ENCODE measurements around the gene MRAS. TPM values are rescaled to one million over a fixed set of nuclear protein-coding genes. Genes with fewer than 3 reads are reported as not detected.
A peak's percentile ranks its signal among the peaks of the same experiment; 100 is the strongest.

Gene MRAS
- total RNA-seq, 2 donors from 2014 or later, result 1.5 TPM; not detected in 1

DNA sequence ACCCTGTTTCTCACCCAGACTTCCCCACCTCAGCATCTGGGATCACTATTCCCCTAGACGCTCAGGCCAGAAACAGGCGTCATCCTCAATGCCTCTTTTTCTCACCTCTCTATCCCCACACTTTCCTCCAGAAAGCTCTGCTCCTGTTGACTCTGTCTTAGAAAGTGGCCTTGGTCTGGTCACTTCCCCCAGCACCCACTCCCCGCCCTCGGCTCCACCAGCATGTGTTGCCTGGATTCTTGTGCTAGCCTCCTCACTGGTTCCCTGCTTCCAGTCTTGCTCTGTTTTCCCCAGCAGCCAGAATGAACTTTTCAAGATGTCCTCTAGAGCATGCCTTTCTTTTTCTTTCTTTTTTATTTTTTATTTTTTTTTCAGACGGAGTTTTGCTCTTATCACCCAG is 46.3 kb downstream of the MRAS start:
- no peak overlapping the region for H3K27ac Mint-ChIP-seq
- no peak for ATAC-seq
- no peaks in the 10 kb centered on the region for H3K9me3 Mint-ChIP-seq
- no peaks in the 10 kb centered on the region for H3K36me3 Mint-ChIP-seq
- no peak for DNase-seq (ENCODE audit: low spot score in 2 of 2)

DNA sequence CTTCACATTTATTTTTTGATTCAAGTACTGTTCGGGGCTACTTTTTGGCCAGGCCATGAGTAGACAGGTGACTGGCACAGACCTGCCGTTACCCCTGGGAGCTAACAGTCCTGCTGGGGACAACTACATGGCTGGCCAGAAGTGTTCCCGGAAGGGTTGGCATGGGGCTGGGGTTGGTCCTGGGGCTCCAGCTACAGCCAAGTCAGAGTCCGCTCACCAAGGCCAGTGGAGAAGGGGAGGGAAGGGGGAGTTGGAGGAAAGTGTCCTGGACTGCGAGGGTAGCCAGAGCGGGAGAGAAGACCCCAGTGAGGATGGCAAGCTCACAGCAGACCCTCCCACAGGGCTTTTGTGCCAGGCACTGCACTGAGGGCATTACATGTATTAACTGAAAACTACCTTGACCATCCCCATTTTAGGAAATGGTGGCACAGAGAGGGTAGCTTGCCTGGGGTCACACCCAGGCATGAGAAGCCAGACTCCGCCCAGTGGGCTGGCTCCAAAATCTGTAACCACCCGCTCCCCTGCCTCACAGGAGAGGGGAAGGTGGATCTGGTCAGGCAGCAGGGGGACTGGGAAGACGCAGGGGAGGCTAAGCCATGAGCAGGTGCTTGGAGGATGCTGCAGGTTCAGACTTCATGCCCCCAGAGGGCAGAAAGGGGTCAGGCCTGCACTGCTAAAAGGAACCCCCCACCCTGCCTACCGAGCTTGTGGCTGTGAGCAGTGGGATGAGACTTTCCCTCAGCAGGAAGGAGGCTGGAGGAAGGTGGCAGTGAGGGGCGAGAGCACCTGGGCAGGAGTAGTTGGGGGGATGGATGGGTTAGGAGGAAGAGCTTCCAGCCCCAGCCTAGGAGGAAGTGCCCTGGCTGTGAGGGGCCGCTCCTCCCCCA is 47.7 kb downstream of the MRAS start:
- DNase-seq (ENCODE audit: low spot score in 2 of 2), result no peak
- no peak for ATAC-seq
- H3K9me3 Mint-ChIP-seq, result no peaks in the 10 kb centered on the region
- no peaks in the 10 kb centered on the region for H3K36me3 Mint-ChIP-seq
- H3K27ac Mint-ChIP-seq, result peak overlapping the region in 1 of 2 donors; percentile 81

DNA sequence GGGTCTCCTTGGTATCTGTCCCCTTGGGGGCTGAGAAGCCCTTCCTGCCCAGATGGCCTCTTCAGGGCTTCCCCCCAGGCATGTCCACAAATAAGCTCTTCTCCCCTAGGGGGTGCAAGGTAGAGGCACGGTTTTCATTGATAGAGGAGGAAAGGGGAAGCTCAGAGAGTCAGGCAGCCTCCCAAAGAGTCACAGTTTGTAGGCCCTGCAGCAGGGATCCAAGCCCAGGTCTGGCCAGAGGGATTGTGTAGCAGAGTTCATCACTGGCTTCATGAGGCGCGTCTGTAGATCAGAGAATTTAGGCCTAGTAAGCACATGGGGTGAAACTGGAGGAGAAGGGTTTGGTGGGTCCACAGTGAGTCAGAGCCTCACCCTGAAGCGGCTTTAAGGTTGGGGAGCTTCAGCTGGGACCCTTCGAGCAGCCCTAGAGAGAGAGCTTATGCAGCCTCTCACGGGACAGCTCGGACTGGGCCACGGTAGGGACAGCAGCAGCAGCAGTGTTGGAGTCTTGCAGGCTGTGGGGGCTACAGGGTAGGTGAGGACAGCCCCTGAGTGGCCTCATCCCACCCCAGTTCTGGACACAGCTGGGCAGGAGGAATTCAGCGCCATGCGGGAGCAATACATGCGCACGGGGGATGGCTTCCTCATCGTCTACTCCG is 48.5 kb downstream of the MRAS start:
- Mint-ChIP-seq H3K36me3 (no peaks in the 10 kb centered on the region), H3K9me3 (no peaks in the 10 kb centered on the region), H3K27ac (peak overlapping the region in 1 of 2 donors; percentile 81)
- DNase-seq (ENCODE audit: low spot score in 2 of 2) (no peak), ATAC-seq (no peak)

DNA sequence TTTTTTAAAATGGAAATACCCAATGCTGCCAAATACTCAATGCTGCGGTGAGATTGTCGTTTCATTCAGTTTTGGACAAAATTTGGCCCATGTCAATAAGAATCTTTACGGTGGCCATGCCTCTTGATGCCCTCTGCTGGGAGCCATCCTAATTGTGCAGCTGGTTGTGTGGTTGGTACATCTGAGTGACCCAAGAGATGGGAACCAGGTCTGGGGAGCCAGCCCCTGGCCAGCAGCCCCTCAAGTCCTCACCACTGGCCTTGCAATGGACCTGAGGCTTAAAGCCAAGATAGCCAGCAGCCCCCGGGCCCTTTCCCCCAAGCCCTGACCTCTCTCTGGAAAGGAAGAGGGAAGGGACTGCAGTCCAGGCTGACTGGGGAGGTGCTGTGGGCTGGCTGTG is 49.6 kb downstream of the MRAS start:
- no peak overlapping the region for H3K27ac Mint-ChIP-seq
- DNase-seq (ENCODE audit: low spot score in 2 of 2) (no peak), ATAC-seq (no peak)
- H3K9me3 Mint-ChIP-seq, result no peaks in the 10 kb centered on the region
- no peaks in the 10 kb centered on the region for H3K36me3 Mint-ChIP-seq

DNA sequence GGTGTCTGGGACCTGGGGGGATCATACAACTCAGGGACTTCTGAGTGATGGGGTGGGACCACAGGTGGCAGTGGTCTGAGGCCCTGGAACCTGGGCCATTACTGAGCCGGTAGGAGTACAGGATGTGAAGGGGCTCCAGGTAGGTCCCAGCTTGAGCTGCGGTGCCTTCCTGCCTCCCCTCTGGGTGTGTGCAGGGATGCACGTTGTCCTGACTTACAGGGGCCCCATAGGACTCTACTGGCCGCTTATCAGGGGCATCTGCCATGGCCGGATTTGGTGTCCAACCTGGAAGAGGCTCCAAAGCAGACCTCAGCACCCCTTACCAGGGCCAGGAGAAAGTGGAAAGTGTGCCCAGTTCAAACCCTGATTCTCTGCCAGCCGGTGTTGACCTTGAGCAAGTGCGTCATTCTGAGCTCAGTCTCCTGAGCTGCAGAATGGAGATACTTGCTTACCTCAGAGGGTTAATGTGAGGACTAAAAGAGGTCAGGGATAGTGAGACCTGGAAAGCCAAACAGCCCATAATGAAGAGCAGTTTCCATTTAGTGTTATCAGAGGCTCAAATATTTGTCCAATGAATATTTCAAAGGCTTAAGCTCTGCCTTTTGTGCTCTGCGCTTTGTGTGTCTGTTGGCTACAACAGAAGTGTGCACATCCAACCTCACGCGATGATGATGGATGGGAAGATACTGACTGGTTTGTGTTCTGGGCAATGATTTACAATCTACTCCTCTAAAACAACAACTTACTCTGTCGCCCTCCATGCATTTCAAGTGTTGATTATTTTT is 50.6 kb downstream of the MRAS start:
- Mint-ChIP-seq H3K9me3 (no peaks in the 10 kb centered on the region), H3K36me3 (no peaks in the 10 kb centered on the region), H3K27ac (no peak overlapping the region)
- DNase-seq (ENCODE audit: low spot score in 2 of 2) (no peak), ATAC-seq (no peak)

DNA sequence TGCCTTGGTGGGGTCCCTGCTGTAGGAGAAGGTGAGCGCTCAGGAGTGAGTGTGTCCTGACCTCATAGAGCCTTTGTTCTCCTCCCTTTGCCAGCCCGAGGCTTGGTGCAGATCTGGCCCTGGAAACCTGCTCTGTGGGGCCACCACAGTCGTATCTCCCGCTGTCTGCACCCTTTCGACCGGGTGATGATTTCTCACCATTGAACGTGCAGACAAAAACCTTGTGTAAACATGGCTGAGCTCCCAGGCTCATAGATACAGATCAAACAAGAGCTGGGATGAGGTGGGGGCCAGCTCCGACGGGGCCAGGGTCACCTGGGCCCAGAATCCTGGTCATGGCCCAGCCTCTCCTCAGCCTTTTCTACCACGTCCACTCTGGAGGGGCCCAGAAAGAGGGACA is 51.4 kb downstream of the MRAS start:
- Mint-ChIP-seq H3K27ac (no peak overlapping the region), H3K36me3 (no peaks in the 10 kb centered on the region), H3K9me3 (no peaks in the 10 kb centered on the region)
- ATAC-seq (no peak), DNase-seq (ENCODE audit: low spot score in 2 of 2) (no peak)

DNA sequence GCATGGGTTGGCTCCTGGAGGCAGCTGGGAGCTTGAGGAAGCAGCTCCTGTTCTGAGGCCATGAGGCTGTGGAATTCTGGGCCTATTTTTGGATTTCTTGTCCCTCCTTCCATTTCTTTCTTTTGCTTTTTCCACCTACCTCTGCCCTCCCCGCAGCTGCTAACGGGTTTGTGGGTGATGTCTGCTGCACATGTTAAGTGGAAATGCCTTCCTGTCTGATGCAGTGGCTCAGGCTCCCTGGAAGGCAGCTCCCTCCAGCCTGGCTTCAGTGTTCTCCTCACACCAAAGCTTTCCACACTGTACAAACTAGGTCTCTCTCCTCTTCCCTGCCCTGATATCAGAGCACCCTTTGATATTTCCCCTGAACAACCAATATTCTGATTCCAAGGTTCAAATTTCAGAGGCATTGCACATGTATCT is 52.3 kb downstream of the MRAS start:
- H3K27ac Mint-ChIP-seq, result no peak overlapping the region
- no peaks in the 10 kb centered on the region for H3K36me3 Mint-ChIP-seq
- no peaks in the 10 kb centered on the region for H3K9me3 Mint-ChIP-seq

DNA sequence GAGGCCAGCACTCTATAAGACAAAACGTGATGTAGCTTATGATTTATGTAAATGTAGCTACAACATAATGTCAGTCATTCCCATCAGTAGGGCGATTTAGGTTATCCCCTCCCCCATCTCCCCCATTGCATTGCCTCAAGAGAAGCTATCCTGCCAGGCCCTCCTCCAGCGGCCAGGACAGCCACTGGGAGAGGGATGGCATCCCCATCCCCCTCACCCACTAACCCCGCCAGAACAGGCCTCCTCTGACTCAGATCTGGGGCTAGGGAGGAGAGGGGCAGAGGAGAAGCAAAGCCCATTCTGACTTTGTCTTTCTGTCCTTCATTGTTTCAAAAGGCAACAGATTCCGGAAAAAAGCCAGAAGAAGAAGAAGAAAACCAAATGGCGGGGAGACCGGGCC is 53.5 kb downstream of the MRAS start:
- Mint-ChIP-seq H3K9me3 (no peaks in the 10 kb centered on the region), H3K36me3 (no peaks in the 10 kb centered on the region), H3K27ac (no peak overlapping the region)
- no peak for DNase-seq (ENCODE audit: low spot score in 2 of 2)
- no peak for ATAC-seq

More for the DNA sequence above, 52.3 kb downstream of the MRAS start:
- DNase-seq (ENCODE audit: low spot score in 2 of 2), result no peak
- ATAC-seq, result no peak

DNA sequence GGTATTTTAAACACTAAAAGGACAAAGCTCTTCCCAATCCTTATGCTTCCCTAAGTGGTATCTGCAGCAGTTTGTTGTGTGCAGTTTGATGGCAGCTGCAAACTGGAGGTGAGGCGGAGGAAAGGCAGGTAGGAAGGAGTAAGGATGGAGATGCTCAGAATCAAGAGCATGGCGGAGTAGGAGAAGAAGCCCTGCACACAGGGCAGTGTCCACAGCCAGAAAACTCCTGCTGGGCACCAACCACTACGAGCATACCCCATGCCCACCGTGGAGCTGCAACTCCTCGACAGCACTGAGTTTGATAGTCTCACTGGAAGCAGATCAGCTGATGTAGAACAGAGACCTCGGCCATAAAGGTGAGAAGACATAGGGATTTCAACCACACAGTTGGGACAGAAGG is 55.7 kb downstream of the MRAS start:
- H3K27ac Mint-ChIP-seq, result no peak overlapping the region
- no peaks in the 10 kb centered on the region for H3K36me3 Mint-ChIP-seq
- no peaks in the 10 kb centered on the region for H3K9me3 Mint-ChIP-seq
- ATAC-seq (no peak), DNase-seq (ENCODE audit: low spot score in 2 of 2) (no peak)

DNA sequence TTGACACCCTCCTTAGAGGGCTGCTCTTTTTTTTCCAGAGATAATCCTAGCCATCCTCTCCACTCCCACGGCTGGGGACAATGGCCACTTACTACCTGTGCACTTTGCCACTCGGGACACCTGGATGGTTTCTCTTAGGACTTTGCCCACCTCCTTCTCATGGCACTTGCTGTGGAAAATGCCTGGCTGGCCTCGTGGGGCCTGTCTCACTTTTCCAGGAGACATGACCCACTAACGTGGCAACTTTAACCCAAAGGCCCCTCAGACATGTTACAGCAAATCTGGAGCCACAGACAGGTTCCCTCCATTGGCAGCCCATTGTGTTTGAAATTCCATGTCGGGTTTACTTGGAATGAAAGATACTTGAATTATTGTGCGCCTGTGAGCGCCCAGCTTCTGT is 56.6 kb downstream of the MRAS start:
- no peaks in the 10 kb centered on the region for H3K36me3 Mint-ChIP-seq
- H3K9me3 Mint-ChIP-seq, result no peaks in the 10 kb centered on the region
- ATAC-seq, result no peak
- H3K27ac Mint-ChIP-seq, result no peak overlapping the region
- DNase-seq (ENCODE audit: low spot score in 2 of 2), result no peak

DNA sequence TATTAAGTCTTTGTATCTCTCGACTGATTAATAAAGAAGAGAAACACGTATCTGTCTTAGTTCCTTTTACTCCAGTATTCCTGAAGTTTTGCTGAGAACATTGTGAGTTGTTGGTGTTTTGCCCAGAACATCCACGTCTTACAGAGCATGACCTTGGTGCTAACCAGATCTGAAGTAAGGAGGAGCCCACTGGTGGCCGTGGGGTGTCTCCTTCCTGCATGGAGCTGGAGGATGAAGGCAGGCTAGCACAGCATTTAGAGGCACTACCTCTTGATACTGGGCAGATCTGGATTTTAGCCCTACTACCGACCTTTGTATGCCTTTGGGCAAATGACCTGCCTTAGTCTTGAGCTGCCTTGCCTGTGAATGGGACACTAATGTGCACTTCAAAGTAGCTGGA is 57.1 kb downstream of the MRAS start:
- ATAC-seq (no peak), DNase-seq (ENCODE audit: low spot score in 2 of 2) (no peak)
- H3K36me3 Mint-ChIP-seq, result no peaks in the 10 kb centered on the region
- no peaks in the 10 kb centered on the region for H3K9me3 Mint-ChIP-seq
- no peak overlapping the region for H3K27ac Mint-ChIP-seq

DNA sequence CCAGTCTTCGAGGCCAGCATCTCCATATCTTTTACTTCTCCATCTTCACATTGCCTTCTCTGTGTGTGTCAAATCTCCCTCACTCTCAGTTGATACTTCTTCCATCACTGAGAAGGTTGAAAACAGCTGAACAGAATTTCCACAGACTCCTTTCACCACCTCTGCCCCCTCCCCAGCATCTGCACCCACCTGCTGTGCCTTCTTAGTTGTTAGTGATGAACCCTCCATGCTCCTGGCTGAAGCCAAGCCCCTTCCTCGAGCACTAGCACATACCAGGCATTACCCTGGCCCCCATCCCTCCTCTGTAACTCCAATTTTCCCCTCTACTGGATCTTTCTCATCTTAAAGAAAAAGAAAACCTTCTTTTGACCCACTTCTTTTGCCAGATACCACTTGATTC is 58.2 kb downstream of the MRAS start:
- DNase-seq (ENCODE audit: low spot score in 2 of 2) (no peak), ATAC-seq (no peak)
- Mint-ChIP-seq H3K9me3 (no peaks in the 10 kb centered on the region), H3K36me3 (no peaks in the 10 kb centered on the region), H3K27ac (no peak overlapping the region)

DNA sequence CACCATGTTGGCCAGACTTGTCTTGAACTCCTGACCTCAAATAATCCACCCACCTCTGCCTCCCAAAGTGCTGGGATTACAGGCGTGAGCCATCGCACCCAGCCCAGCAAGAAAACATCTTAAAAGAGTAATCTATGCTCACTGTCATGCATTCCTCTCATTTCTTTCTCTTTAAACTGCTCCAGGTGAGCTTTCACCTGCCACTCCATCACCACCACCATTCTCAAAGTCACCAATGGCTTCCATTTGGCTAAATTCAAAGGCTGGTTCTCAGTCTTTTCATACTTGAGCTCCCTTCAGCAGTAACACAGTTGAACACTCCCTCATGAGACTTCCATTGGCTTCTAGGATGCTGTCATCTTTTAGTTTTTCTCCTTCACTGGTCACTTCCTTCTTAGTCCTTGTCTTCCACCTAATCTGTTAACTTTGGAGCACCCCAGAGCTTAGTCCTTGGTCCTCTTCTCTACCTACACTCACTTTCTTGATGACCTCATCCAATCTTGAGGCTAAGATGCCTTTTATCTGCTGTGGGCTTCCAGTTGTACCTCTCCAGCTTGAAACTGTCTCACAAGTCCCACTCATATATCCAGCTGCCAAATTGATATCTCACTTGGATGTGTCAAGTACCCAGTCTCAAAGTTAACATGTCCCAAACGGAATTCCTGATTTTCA is 59.0 kb downstream of the MRAS start:
- Mint-ChIP-seq H3K9me3 (no peaks in the 10 kb centered on the region), H3K36me3 (no peaks in the 10 kb centered on the region), H3K27ac (no peak overlapping the region)
- no peak for DNase-seq (ENCODE audit: low spot score in 2 of 2)
- ATAC-seq, result no peak

DNA sequence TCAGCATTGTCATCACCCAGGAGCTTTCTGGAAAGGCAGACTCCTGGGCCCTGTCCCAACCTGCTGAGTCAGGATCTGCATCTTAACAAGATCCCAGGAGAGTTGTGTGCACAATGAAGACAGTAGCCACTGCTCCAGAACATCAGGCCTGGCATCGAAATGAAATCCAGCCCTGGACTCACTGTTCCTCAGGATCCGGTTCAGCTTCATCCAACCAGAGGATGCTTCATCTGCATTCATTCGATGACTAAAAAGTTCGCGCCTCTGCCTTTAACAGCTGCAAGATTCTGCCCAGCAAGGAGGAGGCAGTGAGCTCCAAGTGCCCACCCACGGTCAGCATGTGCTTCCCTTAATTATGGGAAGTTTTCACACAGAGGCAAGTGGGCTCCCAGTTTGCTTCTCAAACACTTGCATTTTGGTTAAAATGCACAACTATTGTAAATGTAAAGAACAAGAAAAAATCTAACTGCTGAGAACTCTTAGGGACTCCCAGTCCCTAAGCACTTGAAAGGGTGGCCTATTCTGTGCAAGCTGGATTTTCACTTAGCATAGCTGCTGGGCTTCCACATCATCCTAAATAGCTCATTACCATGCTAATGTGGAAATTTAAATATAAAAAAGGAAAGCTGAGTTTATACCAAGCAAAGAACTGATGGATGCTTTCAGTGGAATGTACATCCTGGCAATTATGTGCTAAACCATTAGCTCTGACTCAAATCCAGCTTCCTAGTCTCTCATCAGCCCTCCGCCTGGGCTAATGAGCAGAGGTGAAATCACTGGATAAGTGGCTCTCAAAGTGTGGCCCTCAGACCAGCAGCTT is 60.6 kb downstream of the MRAS start:
- Mint-ChIP-seq H3K36me3 (no peaks in the 10 kb centered on the region), H3K27ac (no peak overlapping the region), H3K9me3 (no peaks in the 10 kb centered on the region)
- no peak for DNase-seq (ENCODE audit: low spot score in 2 of 2)
- ATAC-seq, result no peak

DNA sequence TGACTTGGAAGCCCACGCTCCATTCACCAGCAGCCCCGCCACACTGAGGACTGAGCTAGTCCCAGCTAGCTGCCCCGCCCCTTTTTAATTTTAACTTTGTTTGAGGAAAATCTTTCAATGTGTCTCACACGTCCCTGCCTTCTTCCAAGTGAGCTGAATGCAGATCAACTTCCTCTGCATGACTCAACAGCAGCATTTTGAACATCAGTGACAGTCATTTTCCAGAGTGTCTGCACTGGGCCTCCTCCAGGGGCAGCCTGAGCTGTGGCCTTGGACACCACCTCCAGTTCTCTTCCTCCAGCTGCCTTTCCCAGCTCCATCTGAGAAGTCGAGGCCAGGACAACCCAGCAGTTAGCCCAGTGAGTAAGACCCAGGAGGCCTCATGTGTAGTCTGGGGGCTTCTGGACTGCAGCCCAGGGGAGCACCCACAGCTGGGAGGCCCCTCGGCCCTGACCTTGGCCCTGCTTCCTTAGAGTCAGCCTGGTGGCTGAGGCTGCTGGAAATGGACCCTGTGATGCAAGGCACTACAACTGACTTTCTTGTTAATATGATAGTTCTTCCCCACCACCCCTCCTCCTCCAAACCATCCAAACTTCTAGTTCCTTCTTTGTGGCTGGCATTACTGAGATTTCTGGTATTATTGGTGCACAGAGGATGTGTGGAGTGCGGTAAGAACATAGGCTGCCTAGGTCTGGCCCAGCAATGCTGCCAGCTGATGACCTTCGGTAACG is 64.6 kb downstream of the MRAS start:
- H3K27ac Mint-ChIP-seq, result no peak overlapping the region
- DNase-seq (ENCODE audit: low spot score in 2 of 2) (no peak), ATAC-seq (peak; percentile 52 to 73)
- H3K36me3 Mint-ChIP-seq, result no peaks in the 10 kb centered on the region
- H3K9me3 Mint-ChIP-seq, result no peaks in the 10 kb centered on the region

Measured in activated naive CD4-positive, alpha-beta T cell treated with anti-CD3 and anti-CD28 coated beads, Interleukin-2, amount 50 U/mL, for 72 hours (primary cell).